ENCODE data around the gene DGKG. TPM values are rescaled to one million over a fixed set of nuclear protein-coding genes. Genes with fewer than 3 reads are reported as not detected.

The DGKG gene
- total RNA-seq, 4 donors from 2014 or later: 1.3 to 5.7 (median 2.3) TPM

DNA sequence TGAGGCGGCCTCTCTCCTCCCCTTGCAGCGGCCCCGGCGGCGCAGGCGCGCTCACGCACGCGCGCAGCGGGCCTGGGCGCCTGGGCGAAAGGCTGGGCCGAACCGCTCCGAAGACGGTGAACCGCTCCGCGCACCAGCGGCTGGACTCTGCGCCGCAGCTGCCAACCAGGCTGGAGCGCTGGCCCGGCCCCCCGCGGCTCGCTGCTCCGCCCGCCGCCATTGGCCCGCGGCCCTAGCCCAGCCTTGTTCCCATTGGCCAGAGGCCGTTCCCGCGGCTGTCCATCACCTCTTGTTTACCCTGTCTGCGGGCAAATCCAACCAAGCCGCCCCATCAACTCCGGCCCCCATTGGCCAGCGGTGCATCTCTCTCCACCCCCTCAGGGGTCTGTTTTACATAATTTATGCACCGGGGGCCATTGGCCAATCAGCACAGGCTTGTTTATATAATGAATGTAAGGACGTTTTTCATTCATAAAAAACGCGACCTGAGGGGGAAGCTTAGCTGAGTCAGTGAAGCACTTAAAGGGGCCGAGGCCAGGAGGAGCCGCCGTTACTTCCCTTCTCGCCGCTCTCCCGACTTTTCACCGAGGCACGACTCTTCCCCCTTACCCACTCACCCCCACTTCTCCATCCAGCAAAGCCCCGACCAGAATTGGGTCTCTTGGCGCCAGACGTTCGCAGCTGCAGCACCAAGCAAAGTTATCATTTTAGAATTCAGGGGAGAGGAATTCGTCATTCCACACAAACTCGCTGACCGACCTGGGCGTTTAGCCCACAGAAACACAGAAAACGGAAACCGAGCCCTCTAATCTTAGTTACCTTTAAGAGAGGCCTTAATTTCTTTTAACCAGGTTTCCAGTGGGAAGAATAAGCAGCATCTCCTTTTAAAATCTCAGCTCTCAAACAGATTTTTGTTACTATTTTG is 252.8 kb downstream of the DGKG start, which contains the start of gene ETV5:
Gene ETV5, minus strand, starts transcription at position 149 of the 925 bp plus-strand sequence. CDS start 3,221 bp downstream, outside the sequence.
- WGBS, 2 donors: 0% methylated on average over 38 to 53 of the region's 63 CpGs
- Histone ChIP-seq H3K27ac (peak within 1 kb of the TSS; percentile 40 to 86 (median 83)), H3K9me3 (no peaks in the 10 kb centered on the region), H3K36me3 (no peaks in the 10 kb centered on the region), H3K4me3 (peak within 1 kb of the TSS; percentile 43 to 84 (median 67)), H3K27me3 (peaks cover 0 to 6% of the 10 kb centered on the region in 2 donors), H3K4me1 (peaks cover 0 to 36% (median 19%) of the 10 kb centered on the region in 4 donors)
- peak; percentile 97 for DNase-seq (ENCODE audit: low spot score in 2 of 2)
- TF ChIP-seq EP300 (IDR thresholded peaks at IDR 0.05) (peak; percentile 28 to 74), POLR2A (IDR thresholded peaks at IDR 0.05) (peak; percentile 67 to 85)
- TF ChIP-seq, protein P1, sequence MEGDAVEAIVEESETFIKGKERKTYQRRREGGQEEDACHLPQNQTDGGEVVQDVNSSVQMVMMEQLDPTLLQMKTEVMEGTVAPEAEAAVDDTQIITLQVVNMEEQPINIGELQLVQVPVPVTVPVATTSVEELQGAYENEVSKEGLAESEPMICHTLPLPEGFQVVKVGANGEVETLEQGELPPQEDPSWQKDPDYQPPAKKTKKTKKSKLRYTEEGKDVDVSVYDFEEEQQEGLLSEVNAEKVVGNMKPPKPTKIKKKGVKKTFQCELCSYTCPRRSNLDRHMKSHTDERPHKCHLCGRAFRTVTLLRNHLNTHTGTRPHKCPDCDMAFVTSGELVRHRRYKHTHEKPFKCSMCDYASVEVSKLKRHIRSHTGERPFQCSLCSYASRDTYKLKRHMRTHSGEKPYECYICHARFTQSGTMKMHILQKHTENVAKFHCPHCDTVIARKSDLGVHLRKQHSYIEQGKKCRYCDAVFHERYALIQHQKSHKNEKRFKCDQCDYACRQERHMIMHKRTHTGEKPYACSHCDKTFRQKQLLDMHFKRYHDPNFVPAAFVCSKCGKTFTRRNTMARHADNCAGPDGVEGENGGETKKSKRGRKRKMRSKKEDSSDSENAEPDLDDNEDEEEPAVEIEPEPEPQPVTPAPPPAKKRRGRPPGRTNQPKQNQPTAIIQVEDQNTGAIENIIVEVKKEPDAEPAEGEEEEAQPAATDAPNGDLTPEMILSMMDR (IDR thresholded peaks at IDR 0.05): peak in 2 of 5 experiments; percentile 35 to 46

DNA sequence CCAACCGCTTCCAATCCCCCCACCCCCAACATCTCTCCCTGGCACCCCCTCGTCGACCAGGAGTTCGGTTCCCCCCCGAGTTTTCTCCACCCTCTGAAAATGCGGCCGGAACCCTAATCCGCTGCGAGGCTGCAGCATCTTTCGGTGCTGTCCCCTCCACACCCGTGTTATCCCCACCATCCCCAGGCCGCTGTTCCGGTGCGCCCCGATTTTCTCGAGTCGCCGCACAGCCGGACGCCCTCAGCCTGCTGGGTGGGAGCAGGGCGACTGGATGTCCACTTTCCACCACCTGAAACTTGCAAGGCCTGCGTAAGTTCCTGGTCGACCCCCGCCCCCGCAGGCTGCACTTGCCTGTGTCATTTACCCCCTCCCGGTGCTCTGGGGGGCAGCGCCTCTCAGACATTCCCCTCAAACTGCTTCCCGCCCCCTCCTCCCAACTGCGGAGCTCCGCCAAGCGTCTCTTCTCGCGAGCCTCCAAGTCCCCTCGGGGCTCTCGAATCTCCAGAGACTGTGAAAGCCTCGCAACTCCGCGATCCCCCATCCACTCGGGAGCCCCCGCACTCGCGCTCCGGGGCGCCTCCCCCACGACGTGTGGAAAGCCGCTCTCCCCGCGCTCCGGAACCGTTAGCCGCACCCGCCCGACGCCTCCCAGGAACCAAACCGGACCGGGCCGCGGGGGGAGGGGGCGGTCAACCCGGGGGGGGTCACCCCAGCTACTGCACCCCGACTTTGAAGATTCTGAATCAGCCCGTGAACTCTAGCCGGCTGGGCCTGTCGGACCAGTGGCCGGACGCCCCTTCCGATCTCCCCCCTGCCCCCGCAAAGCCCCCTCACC is 253.7 kb downstream of the DGKG start:
- peaks cover 0 to 43% (median 19%) of the 10 kb centered on the region in 4 donors for H3K4me1 ChIP-seq
- H3K9me3 ChIP-seq: no peaks in the 10 kb centered on the region
- no peaks in the 10 kb centered on the region for H3K36me3 ChIP-seq
- 1 to 2% methylated on average over 49 to 54 of the region's 69 CpGs for WGBS, 2 donors
- no peak for TF ChIP-seq EP300 (IDR thresholded peaks at IDR 0.05)
- TF ChIP-seq POLR2A (IDR thresholded peaks at IDR 0.05): no peak
- TF ChIP-seq, protein P1 (IDR thresholded peaks at IDR 0.05): no peak
- H3K27me3 ChIP-seq: peaks cover 0 to 6% of the 10 kb centered on the region in 2 donors
- peak in 1 of 2 donors; percentile 23 for DNase-seq (ENCODE audit: low spot score in 2 of 2)
- peak overlapping the region; percentile 24 to 86 (median 77) for H3K27ac ChIP-seq
- peak overlapping the region; percentile 43 to 84 (median 54) for H3K4me3 ChIP-seq

DNA sequence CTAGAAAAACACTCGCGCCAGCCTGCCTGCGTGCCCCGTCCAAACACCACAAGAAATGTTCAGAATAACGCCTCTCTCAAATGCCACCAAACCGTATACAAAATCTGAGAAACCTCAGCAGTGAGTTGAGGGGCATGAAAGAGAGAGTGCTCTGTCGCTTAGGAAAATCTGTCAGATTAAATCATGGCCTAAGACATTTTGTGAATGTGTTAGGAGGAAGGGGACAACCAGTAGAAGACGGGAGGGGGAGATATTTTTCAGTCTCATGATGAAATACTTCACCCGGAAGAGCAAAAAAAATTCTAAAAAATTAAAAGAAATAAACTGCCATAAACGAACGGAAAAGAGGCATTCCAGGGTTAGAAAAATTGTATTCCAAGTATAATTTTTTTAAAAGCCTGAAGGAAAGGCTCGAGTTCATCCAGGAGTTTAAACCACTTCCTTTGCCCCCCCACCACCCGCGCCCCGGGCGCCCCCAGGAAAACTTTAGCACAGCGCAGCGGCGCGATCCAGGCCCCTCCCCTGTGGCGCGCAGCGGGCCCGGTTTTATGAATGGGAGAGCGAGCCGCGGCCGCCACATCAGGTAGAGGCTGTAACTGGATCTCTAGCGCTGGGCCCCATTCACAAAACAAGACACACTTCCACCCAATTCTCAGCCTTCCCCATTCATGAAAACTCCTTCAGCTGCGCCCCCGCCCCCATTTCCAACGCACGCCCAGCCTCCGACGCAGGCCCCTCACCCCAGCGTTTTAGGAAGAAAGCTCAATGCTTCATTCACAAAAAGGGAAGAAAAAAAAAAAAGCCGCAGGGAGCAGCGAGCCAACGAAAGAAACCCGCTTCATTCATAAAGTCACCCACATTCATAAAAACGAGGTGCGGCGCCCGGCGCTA is 254.6 kb downstream of the DGKG start:
- peak overlapping the region; percentile 43 to 84 (median 54) for H3K4me3 ChIP-seq
- peaks cover 0 to 6% of the 10 kb centered on the region in 2 donors for H3K27me3 ChIP-seq
- WGBS, 2 donors: 3 to 5% methylated on average over 45 of the region's 45 CpGs
- no peaks in the 10 kb centered on the region for H3K36me3 ChIP-seq
- no peaks in the 10 kb centered on the region for H3K9me3 ChIP-seq
- peak overlapping the region in 2 of 4 donors; percentile 82 to 86 for H3K27ac ChIP-seq
- DNase-seq (ENCODE audit: low spot score in 2 of 2): peak; percentile 40 to 54
- H3K4me1 ChIP-seq: peaks cover 0 to 51% (median 19%) of the 10 kb centered on the region in 4 donors
- peak in 1 of 2 donors; percentile 28 for TF ChIP-seq POLR2A (IDR thresholded peaks at IDR 0.05)
- peak in 1 of 2 donors; percentile 22 for TF ChIP-seq EP300 (IDR thresholded peaks at IDR 0.05)
- TF ChIP-seq, protein P1 (IDR thresholded peaks at IDR 0.05): no peak

DNA sequence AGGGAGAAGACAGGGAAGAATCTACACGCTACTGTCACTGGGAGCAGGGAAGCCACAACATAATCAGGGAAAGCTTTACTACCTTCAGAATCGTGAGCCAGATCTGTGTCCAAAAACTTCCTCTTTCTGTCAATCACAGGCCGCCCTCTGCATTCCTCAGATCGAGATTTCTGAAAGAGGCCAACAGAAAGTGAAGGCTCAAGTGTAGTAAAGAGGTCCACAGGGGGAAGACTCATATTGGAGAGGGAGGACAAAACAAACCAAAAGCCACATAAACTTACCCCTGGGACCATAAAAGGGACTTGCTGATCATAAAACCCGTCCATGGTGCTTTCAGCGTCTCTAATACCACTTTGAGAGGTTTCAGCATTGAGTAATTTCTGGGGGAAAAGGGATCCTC is 256.5 kb downstream of the DGKG start:
- TF ChIP-seq EP300 (IDR thresholded peaks at IDR 0.05): no peak
- TF ChIP-seq, protein P1 (IDR thresholded peaks at IDR 0.05): no peak
- Histone ChIP-seq H3K4me1 (peaks cover 0 to 44% (median 13%) of the 10 kb centered on the region in 4 donors), H3K36me3 (no peaks in the 10 kb centered on the region), H3K27me3 (no peaks in the 10 kb centered on the region), H3K27ac (no peak overlapping the region), H3K9me3 (no peaks in the 10 kb centered on the region), H3K4me3 (no peak overlapping the region)
- no peak for DNase-seq (ENCODE audit: low spot score in 2 of 2)
- 70 to 73% methylated on average over 6 of the region's 6 CpGs for WGBS, 2 donors

Measured in tibial nerve (tissue), 4 donors.